HepG2 (cell line): Measurements from ENCODE around the gene TBC1D7. TPM values are rescaled to one million over a fixed set of nuclear protein-coding genes. Genes with fewer than 3 reads are reported as not detected.

Experiments used
- CEBPZ ChIP-seq: IDR thresholded peaks from 2 replicates; pipeline ENCODE4 v1.6.1; 2012; ENCODE audit warnings: low read length, improper control_type of control experiment
- ZNF512B ChIP-seq: sonication (generic); formaldehyde crosslinking; IDR thresholded peaks from 2 replicates; pipeline ENCODE4 v1.5.1; 2020; ENCODE audit warnings: missing genetic modification reagents, mild to moderate bottlenecking, borderline replicate concordance
- polyA plus RNA-seq, 8 experiments: library from polyadenylated mRNA; depleted of rRNA in 3 of 8; stranded (reverse) in 7 of 8; unstranded in 1 of 8; fragments of >200 nt; fragmentation: Illumina TruSeq in 4 of 8; extraction: Trizol in 4 of 8; gene quantifications; 2 replicates each; pipeline versions ENCODE4 v1.2.1 to v1.2.3, GENCODE V29; 2011 to 2016; ENCODE audit warnings: low read depth in 4 of 8, missing spikeins in 1 of 8, mixed read lengths in 1 of 8; ENCODE audit not compliant: insufficient read depth in 1 of 8
- total RNA-seq, 5 experiments: library from RNA; depleted of rRNA; stranded (reverse); fragments of >200 nt; fragmentation: Illumina TruSeq; extraction: Trizol; gene quantifications; 2 replicates each; pipeline ENCODE4 v1.2.3, GENCODE V29; 2016; ENCODE audit warnings: low read depth in 1 of 5
- TF ChIP-seq, protein P1 (sequence below): sonication (generic); formaldehyde crosslinking; IDR thresholded peaks from 2 replicates; pipeline ENCODE4 v1.8.1; 2023; ENCODE audit warnings: mild to moderate bottlenecking, inconsistent platforms, moderate library complexity, missing genetic modification reagents, borderline replicate concordance
- TF ChIP-seq, protein P2 (sequence below), 2 experiments: sonication (generic) in 1 of 2; formaldehyde crosslinking in 1 of 2; IDR thresholded peaks; 2 replicates each; pipeline versions ENCODE4 v1.5.1 to v1.6.1; 2011 to 2020; ENCODE audit warnings: borderline replicate concordance in 1 of 2, low read depth in 1 of 2, low read length in 1 of 2, mild to moderate bottlenecking in 1 of 2, missing genetic modification reagents in 1 of 2, moderate library complexity in 1 of 2
- TF ChIP-seq, protein P3 (sequence below): sonication (generic); formaldehyde crosslinking; IDR thresholded peaks from 2 replicates; pipeline ENCODE4 v1.4.0; 2020; ENCODE audit warnings: missing genetic modification reagents
- TF ChIP-seq, protein P4 (sequence below): sonication (generic); formaldehyde crosslinking; conservative IDR thresholded peaks from 2 replicates; pipeline ENCODE4 v1.8.0; 2022; ENCODE audit warnings: missing genetic modification reagents

The TBC1D7 gene
- total and polyA plus RNA-seq, 2 of the 13 experiments (the other 11 are each of a cell fraction or from before 2014, with no cell fraction given), result 23.3 to 30.8 TPM

DNA sequence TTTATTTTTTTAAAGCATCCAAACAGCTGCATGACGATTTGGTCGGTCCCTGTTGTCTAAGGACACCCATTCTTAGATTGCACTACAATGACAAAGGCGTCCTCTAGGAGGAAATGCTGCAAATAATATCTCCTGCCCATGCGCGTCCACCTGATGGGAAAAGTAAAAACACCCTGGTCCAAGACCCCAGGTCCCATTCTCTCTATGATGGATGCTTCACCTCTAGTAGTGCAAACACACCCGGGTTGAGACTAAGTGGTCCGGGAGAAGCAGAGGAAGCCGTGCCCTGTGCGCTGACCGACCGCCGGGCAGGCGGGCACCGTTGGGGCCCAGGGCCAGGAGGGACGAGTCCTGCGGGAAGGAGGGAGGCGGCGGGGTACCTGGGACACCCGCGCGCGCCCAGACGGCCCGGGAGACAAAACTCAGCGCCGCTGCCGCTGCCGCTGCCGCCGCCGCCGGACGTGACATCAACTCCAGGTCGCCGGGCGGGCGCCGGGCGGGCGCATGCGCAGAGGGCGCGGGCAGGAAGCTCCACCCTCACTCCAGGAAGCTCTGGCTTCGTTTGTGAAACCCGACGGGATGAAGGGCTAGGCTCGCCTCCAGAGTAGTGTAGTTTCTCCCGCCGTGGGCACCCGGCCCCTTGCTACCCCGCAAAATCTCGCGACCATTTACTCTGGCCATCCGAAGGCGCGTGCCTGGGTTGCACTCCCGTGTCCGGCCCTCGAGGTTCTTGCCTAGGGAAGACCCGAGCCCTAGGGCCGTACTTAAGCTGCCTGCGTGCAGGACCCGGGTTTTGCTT, at the start of gene TBC1D7 (continued):
- no peak for TF ChIP-seq ZNF512B (CRISPR knock-in tag)
- TF ChIP-seq, protein P1, sequence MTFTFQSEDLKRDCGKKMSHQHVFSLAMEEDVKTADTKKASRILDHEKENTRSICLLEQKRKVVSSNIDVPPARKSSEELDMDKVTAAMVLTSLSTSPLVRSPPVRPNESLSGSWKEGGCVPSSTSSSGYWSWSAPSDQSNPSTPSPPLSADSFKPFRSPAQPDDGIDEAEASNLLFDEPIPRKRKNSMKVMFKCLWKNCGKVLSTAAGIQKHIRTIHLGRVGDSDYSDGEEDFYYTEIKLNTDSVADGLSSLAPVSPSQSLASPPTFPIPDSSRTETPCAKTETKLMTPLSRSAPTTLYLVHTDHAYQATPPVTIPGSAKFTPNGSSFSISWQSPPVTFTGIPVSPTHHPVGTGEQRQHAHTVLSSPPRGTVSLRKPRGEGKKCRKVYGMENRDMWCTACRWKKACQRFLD (CRISPR knock-in tag), result peak; percentile 9; the same call in 1 of the 2 replicates
- TF ChIP-seq CEBPZ, result no peak
- TF ChIP-seq, protein P2, sequence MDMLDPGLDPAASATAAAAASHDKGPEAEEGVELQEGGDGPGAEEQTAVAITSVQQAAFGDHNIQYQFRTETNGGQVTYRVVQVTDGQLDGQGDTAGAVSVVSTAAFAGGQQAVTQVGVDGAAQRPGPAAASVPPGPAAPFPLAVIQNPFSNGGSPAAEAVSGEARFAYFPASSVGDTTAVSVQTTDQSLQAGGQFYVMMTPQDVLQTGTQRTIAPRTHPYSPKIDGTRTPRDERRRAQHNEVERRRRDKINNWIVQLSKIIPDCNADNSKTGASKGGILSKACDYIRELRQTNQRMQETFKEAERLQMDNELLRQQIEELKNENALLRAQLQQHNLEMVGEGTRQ (IDR thresholded peaks at IDR 0.05; ENCODE audit: low read depth, low read length), result no peak
- TF ChIP-seq, protein P2 (CRISPR knock-in tag; IDR thresholded peaks at IDR 0.05; ENCODE audit: borderline replicate concordance), result no peak
- TF ChIP-seq, protein P3, sequence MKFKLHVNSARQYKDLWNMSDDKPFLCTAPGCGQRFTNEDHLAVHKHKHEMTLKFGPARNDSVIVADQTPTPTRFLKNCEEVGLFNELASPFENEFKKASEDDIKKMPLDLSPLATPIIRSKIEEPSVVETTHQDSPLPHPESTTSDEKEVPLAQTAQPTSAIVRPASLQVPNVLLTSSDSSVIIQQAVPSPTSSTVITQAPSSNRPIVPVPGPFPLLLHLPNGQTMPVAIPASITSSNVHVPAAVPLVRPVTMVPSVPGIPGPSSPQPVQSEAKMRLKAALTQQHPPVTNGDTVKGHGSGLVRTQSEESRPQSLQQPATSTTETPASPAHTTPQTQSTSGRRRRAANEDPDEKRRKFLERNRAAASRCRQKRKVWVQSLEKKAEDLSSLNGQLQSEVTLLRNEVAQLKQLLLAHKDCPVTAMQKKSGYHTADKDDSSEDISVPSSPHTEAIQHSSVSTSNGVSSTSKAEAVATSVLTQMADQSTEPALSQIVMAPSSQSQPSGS (CRISPR knock-in tag), result no peak; the same call in 1 of the 2 replicates
- TF ChIP-seq, protein P4, sequence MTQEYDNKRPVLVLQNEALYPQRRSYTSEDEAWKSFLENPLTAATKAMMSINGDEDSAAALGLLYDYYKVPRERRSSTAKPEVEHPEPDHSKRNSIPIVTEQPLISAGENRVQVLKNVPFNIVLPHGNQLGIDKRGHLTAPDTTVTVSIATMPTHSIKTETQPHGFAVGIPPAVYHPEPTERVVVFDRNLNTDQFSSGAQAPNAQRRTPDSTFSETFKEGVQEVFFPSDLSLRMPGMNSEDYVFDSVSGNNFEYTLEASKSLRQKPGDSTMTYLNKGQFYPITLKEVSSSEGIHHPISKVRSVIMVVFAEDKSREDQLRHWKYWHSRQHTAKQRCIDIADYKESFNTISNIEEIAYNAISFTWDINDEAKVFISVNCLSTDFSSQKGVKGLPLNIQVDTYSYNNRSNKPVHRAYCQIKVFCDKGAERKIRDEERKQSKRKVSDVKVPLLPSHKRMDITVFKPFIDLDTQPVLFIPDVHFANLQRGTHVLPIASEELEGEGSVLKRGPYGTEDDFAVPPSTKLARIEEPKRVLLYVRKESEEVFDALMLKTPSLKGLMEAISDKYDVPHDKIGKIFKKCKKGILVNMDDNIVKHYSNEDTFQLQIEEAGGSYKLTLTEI (CRISPR knock-in tag), result no peak
